Kidney (tissue), 14 donors: Measurements from ENCODE around the gene TBL1XR1. TPM values are rescaled to one million over a fixed set of nuclear protein-coding genes. Genes with fewer than 3 reads are reported as not detected.

Source experiments
- DNase-seq, 5 donors: peaks; one replicate each; pipeline ENCODE4 v3.0.0-alpha.2; 2013 to 2020
- FAIRE-seq: peaks from 2 replicates; lab custom pipeline; 2012; peaks lifted over from hg19 to GRCh38; lab: Jason Lieb, UNC
- H3K27ac ChIP-seq, 2 donors: one replicate each; pipeline ENCODE4 v1.7.0; 2013; ENCODE audit warnings: low read depth in 2 of 2, low read length in 2 of 2, inconsistent platforms in 1 of 2
- H3K27me3 ChIP-seq: one replicate; pipeline ENCODE4 v1.7.1; 2013; ENCODE audit warnings: low read length, inconsistent platforms; ENCODE audit not compliant: control insufficient read depth, insufficient read depth
- H3K36me3 ChIP-seq, 3 donors: one replicate each; pipeline versions ENCODE4 v1.7.0 to v1.7.1; 2013; ENCODE audit warnings: low read length in 3 of 3, control low read depth in 1 of 3, inconsistent platforms in 1 of 3; ENCODE audit not compliant: insufficient read depth in 3 of 3, control insufficient read depth in 2 of 3
- H3K4me1 ChIP-seq, 3 donors: one replicate each; pipeline versions ENCODE4 v1.7.0 to v1.7.1; 2013; ENCODE audit warnings: low read length in 3 of 3, inconsistent platforms in 1 of 3, low read depth in 1 of 3; ENCODE audit not compliant: control insufficient read depth in 2 of 3, insufficient read depth in 2 of 3
- H3K4me3 ChIP-seq, 3 donors: one replicate each; pipeline versions ENCODE4 v1.7.0 to v1.8.1; 2013; ENCODE audit warnings: low read length in 3 of 3, control low read depth in 1 of 3, inconsistent platforms in 1 of 3
- H3K9ac ChIP-seq, 3 donors: one replicate each; pipeline versions ENCODE4 v1.7.0 to v1.7.1; 2013; ENCODE audit warnings: low read length in 3 of 3, control low read depth in 1 of 3, inconsistent platforms in 1 of 3
- H3K9me3 ChIP-seq, 3 donors: one replicate each; pipeline versions ENCODE4 v1.7.0 to v1.7.1; 2013; ENCODE audit warnings: low read length in 3 of 3, control low read depth in 1 of 3, inconsistent platforms in 1 of 3; ENCODE audit not compliant: control insufficient read depth in 2 of 3, insufficient read depth in 1 of 3
- intact Hi-C: fragments of 100-400 bp; cut with DNase I; formaldehyde crosslinking; loops from one replicate; pipeline ENCODE4 v1.11.1; 2022
- polyA plus RNA-seq: library from polyadenylated mRNA; stranded (reverse); fragments of 350-450 nt; fragmentation: Illumina TruSeq; extraction: RNeasy Lipid Tissue Mini Kit (QIAGEN cat#74804); gene quantifications from one replicate; pipeline ENCODE4 v1.2.3, GENCODE V29; 2014; ENCODE audit warnings: low read depth, low replicate concordance; ENCODE audit not compliant: insufficient read depth
- total RNA-seq: library from RNA; stranded (reverse); fragmentation: NEBNext Ultra II Directional; extraction: Animal tissue kit (Norgen Biotek cat#: 25700); gene quantifications from one replicate; pipeline ENCODE4 v1.2.1, GENCODE V29; 2021
- TF ChIP-seq, protein P1 (sequence below): IDR thresholded peaks from 3 replicates; pipeline ENCODE4 v1.5.1; 2012; ENCODE audit warnings: mild to moderate bottlenecking, moderate library complexity, borderline replicate concordance; ENCODE audit not compliant: insufficient read depth; ENCODE audit errors: extremely low read depth
- donor health status: control.
- donor health status: control.
- donor health status: control.
- donor health status: control.
- donor health status: control.
- donor health status: DM: yes; HTN: yes; CAD: no.
- donor health status: Normal renal cell carcinoma (clear cell type).

The TBL1XR1 gene
- total and polyA plus RNA-seq, 2 donors from 2014 or later = 31.3 to 205 TPM

- H3K9ac ChIP-seq = no peak overlapping the region
- DNase-seq (no peak), FAIRE-seq (no peak)
- no peak overlapping the region for H3K27ac ChIP-seq
- TF ChIP-seq, protein P1, sequence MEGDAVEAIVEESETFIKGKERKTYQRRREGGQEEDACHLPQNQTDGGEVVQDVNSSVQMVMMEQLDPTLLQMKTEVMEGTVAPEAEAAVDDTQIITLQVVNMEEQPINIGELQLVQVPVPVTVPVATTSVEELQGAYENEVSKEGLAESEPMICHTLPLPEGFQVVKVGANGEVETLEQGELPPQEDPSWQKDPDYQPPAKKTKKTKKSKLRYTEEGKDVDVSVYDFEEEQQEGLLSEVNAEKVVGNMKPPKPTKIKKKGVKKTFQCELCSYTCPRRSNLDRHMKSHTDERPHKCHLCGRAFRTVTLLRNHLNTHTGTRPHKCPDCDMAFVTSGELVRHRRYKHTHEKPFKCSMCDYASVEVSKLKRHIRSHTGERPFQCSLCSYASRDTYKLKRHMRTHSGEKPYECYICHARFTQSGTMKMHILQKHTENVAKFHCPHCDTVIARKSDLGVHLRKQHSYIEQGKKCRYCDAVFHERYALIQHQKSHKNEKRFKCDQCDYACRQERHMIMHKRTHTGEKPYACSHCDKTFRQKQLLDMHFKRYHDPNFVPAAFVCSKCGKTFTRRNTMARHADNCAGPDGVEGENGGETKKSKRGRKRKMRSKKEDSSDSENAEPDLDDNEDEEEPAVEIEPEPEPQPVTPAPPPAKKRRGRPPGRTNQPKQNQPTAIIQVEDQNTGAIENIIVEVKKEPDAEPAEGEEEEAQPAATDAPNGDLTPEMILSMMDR = no peak
- H3K4me3 ChIP-seq = no peak overlapping the region
- no peaks in the 10 kb centered on the region for H3K36me3 ChIP-seq
- intact Hi-C loops = no loop called here
- no peaks in the 10 kb centered on the region for H3K27me3 ChIP-seq
- peaks cover 0 to 16% (median 9%) of the 10 kb centered on the region in 3 donors for H3K4me1 ChIP-seq
- no peaks in the 10 kb centered on the region for H3K9me3 ChIP-seq
Measured at GRCh38 chr3:177119829-177120228, 77.5 kb downstream of the TBL1XR1 start.

DNA sequence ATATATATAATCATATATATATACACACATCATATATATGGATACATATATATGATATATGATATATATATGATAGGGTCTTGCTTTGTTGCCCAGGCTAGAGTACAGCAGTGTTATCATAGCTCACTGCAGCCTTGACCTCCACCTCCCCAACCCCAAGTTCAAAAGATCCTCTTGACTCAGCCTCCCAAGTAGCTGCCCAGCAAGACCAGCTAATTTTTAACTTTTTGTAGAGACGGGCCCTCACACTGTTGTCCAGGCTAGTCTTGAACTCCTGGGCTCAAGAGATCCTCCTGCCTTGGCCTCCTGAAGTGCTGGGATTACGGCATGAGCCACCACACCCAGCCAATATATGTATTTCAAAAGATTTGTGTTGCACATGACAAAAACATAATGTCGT lies 83.0 kb downstream of the TBL1XR1 start:
- no peak overlapping the region for H3K4me3 ChIP-seq
- H3K4me1 ChIP-seq = peaks cover 0 to 18% (median 7%) of the 10 kb centered on the region in 3 donors
- H3K9ac ChIP-seq = no peak overlapping the region
- TF ChIP-seq, protein P1 = no peak
- H3K9me3 ChIP-seq = no peaks in the 10 kb centered on the region
- no peak overlapping the region for H3K27ac ChIP-seq
- no peaks in the 10 kb centered on the region for H3K36me3 ChIP-seq
- FAIRE-seq (no peak), DNase-seq (no peak)
- intact Hi-C loops = no loop called here
- H3K27me3 ChIP-seq = no peaks in the 10 kb centered on the region

- no peaks in the 10 kb centered on the region for H3K36me3 ChIP-seq
- no peak overlapping the region for H3K27ac ChIP-seq
- H3K9ac ChIP-seq = no peak overlapping the region
- TF ChIP-seq, protein P1 = no peak
- no peak for DNase-seq
- H3K9me3 ChIP-seq = no peaks in the 10 kb centered on the region
- H3K4me3 ChIP-seq = no peak overlapping the region
- intact Hi-C loops = no loop called here
- FAIRE-seq = no peak
- H3K4me1 ChIP-seq = peaks cover 0 to 16% (median 3%) of the 10 kb centered on the region in 3 donors
- H3K27me3 ChIP-seq = no peaks in the 10 kb centered on the region
Measured at GRCh38 chr3:177111541-177111949, 85.7 kb downstream of the TBL1XR1 start.

GRCh38 chr3:177110895-177111294 lies 86.4 kb downstream of the TBL1XR1 start:
- Histone ChIP-seq H3K27me3 (no peaks in the 10 kb centered on the region), H3K27ac (no peak overlapping the region), H3K4me1 (peaks cover 0 to 20% (median 3%) of the 10 kb centered on the region in 3 donors), H3K4me3 (no peak overlapping the region), H3K9ac (no peak overlapping the region), H3K36me3 (no peaks in the 10 kb centered on the region), H3K9me3 (no peaks in the 10 kb centered on the region)
- no peak for DNase-seq
- no peak for FAIRE-seq
- intact Hi-C loops = no loop called here
- TF ChIP-seq, protein P1 = no peak
